Muscle of leg (tissue), 11 donors: ENCODE results near the gene GPC1. TPM values are rescaled to one million over a fixed set of nuclear protein-coding genes. Genes with fewer than 3 reads are reported as not detected.

ENCODE experiments used
- DNase-seq: peaks from one replicate; pipeline ENCODE4 v3.0.0; 2013
- H3K27ac ChIP-seq: one replicate; pipeline ENCODE4 v1.5.1; 2013; ENCODE audit warnings: mild to moderate bottlenecking, low read length, control low read depth
- H3K27me3 ChIP-seq: one replicate; pipeline ENCODE4 v1.6.1; 2013; ENCODE audit warnings: low read length; ENCODE audit not compliant: control insufficient read depth, insufficient read depth
- H3K36me3 ChIP-seq: one replicate; pipeline ENCODE4 v1.6.1; 2013; ENCODE audit warnings: low read length; ENCODE audit not compliant: control insufficient read depth, insufficient read depth
- H3K4me1 ChIP-seq: one replicate; pipeline ENCODE4 v1.6.1; 2013; ENCODE audit warnings: low read length; ENCODE audit not compliant: control insufficient read depth, insufficient read depth
- H3K4me3 ChIP-seq: one replicate; pipeline ENCODE4 v1.5.1; 2013; ENCODE audit warnings: low read length, control low read depth
- H3K9me3 ChIP-seq: replicated peaks from 2 replicates; pipeline ENCODE4 v1.6.1; 2013; ENCODE audit warnings: low read depth, low read length; ENCODE audit not compliant: control insufficient read depth
- WGBS: methylation state at CpG from one replicate; pipeline ENCODE4 v1.1.5; 2013; ENCODE audit warnings: missing lambda C conversion rate; ENCODE audit not compliant: insufficient coverage; 5-methylcytosine and 5-hydroxymethylcytosine counted together
- polyA plus RNA-seq, 8 donors: library from polyadenylated mRNA; unstranded; fragments of 120-200 nt; gene quantifications; one replicate each; pipeline versions ENCODE4 v1.2.1 to v1.2.3, GENCODE V29; 2013; ENCODE audit warnings: inconsistent platforms in 1 of 8, low replicate concordance in 1 of 8; ENCODE audit not compliant: insufficient read length in 8 of 8, insufficient read depth in 1 of 8
- total RNA-seq: library from RNA; stranded (reverse); fragments of 120-200 nt; gene quantifications from one replicate; pipeline ENCODE4 v1.2.4, GENCODE V29; 2013

The GPC1 gene
- total and polyA plus RNA-seq, 9 donors = 21.1 to 111 (median 97.7) TPM

DNA sequence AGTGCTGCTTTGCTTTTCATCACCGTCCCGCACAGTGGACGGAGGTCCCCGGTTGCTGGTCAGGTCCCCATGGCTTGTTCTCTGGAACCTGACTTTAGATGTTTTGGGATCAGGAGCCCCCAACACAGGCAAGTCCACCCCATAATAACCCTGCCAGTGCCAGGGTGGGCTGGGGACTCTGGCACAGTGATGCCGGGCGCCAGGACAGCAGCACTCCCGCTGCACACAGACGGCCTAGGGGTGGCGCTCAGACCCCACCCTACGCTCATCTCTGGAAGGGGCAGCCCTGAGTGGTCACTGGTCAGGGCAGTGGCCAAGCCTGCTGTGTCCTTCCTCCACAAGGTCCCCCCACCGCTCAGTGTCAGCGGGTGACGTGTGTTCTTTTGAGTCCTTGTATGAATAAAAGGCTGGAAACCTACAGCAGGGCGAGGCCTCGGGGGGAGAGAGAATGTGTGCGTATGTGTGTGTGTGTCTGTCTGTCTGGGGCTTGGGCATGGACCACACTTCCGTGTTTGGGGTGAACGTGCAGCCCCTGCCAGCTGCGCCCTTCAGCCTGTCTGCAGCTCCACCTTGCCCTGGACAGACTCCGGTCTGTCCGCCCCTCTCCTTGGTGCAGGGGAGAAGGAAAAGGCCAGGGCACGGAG is 32.3 kb downstream of the GPC1 start:
- Histone ChIP-seq H3K36me3 (peaks cover 41% of the 10 kb centered on the region), H3K9me3 (peaks cover 5% of the 10 kb centered on the region), H3K4me1 (peaks cover 2% of the 10 kb centered on the region), H3K27me3 (no peaks in the 10 kb centered on the region), H3K4me3 (no peak overlapping the region), H3K27ac (no peak overlapping the region)
- 76% methylated on average over 7 of the region's 22 CpGs for WGBS
- no peak for DNase-seq

DNA sequence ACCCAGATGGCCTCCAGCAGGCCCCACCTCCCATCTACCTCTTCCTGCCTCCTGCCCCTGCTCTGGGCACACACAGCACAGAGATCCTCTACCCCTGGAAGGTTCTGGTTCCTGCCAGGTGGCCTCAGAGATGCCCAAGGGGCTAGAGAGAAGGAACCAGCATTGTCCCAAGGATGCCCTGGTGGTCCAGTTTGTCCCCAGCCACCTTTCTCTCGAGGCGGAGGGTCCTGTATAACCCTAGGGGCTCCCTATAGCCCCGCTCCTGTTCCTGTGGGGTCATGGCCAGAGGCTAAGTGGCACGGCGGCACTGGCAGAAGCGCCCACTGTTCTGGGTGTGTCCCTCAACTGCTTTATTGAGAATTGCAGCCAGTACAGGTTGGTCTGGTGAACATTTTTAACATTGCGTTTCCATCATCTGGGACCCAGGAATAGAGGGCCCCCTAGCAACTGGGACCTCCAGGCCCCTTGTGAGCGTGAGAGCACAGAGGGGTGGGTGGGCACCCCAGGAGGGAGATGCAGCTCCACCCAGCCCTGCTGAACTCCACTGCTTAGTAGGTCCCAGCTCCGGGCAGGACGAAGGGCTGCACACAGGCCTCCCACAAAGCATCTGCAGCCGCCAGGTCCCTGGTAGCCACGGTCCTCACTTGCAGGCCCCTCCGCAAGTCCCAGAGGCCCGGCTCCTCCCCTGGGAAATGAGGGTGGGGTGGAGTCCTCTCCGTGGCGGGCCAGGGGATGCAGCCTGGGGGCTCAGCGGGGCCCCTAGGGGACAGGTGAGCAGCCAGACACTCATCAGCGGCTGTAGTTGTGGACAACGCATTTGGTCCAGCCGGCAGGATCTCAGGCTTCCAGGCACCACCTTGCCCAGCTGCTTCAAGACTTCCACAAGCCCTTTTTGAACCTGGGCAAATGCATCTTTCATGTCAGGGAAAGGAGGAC is 33.1 kb downstream of the GPC1 start:
- H3K4me3 ChIP-seq = no peak overlapping the region
- peaks cover 35% of the 10 kb centered on the region for H3K36me3 ChIP-seq
- peaks cover 5% of the 10 kb centered on the region for H3K9me3 ChIP-seq
- H3K27ac ChIP-seq = no peak overlapping the region
- H3K27me3 ChIP-seq = no peaks in the 10 kb centered on the region
- H3K4me1 ChIP-seq = peaks cover 2% of the 10 kb centered on the region
- no peak for DNase-seq
- WGBS = 59% methylated on average over 15 of the region's 20 CpGs

DNA sequence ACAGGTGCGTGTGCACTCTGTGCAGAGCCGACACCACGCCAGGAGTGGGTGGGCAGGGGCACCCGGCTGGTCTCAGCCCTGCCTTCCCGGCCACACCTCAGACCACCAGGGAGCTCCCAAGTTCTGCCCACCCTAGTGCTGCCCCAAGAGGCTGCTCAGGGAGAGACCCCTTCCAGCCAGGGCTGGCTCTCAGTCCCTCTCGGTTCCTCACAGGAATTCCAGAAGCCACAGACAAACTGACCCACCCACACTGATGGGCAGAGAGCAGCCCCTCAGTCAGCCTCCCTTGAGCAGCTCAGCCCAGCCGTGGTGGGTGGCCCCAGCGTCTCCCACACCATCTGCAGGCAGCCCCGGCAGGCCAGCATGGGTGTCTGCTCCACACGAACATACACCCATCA is 33.8 kb downstream of the GPC1 start:
- no peaks in the 10 kb centered on the region for H3K27me3 ChIP-seq
- H3K9me3 ChIP-seq = peaks cover 5% of the 10 kb centered on the region
- no peak overlapping the region for H3K27ac ChIP-seq
- 35% methylated on average over 8 of the region's 10 CpGs for WGBS
- peaks cover 2% of the 10 kb centered on the region for H3K4me1 ChIP-seq
- no peak for DNase-seq
- H3K36me3 ChIP-seq = peaks cover 28% of the 10 kb centered on the region
- no peak overlapping the region for H3K4me3 ChIP-seq

DNA sequence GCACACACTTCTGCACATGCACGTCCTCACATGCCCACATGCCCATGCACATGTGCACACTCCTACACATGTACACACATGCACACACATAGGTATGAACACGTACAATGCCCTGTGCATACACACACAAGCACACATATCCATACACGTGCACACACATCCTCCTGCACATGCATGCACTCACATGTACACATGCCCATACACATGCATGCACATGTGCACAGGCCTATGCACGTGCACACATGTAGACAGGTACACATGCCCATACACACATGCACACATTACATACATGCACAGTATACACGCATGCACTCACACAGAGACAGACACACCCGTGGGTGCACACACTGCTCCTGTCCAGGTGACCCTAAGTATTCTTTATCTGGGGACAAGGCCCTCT is 34.3 kb downstream of the GPC1 start:
- Histone ChIP-seq H3K4me3 (no peak overlapping the region), H3K4me1 (peaks cover 2% of the 10 kb centered on the region), H3K27me3 (no peaks in the 10 kb centered on the region), H3K27ac (no peak overlapping the region), H3K36me3 (peaks cover 23% of the 10 kb centered on the region), H3K9me3 (peaks cover 5% of the 10 kb centered on the region)
- 92% methylated on average over 6 of the region's 6 CpGs for WGBS
- DNase-seq = no peak

DNA sequence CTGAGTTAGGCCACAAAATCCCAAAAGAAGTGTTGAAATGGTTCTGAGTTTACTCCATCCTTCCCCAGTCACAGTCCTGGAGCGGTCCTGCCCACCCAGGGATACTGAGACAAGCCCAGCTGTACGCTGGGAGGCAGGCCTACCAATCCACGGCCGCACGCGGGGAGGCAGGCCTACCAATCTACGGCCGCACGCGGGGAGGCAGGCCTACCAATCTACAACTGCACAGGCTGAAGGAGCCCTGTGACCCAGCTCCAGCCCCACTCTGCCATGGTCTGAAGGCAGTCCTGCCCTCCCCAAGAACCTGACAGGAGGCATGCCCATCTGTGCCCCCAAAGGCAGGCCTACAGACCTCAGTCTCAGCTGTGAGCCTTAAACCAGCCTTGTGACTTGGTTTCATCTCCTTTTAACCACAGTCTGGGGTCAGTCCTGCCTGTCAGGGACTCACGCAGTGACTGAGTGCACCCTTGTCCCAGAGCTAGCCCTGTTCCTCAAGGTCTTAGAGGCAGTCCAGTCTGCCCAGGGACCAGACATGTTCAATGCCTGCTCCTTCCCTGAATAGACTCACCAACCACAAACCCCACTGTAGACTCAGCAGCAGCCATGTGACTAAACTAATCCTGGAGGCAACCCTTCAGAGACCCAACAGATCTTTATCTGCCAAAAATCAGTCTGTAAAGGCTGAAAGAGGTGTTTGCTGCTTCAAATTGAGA is 36.8 kb downstream of the GPC1 start:
- H3K4me3 ChIP-seq = no peak overlapping the region
- H3K27ac ChIP-seq = no peak overlapping the region
- no peaks in the 10 kb centered on the region for H3K36me3 ChIP-seq
- peaks cover 5% of the 10 kb centered on the region for H3K9me3 ChIP-seq
- peaks cover 2% of the 10 kb centered on the region for H3K4me1 ChIP-seq
- H3K27me3 ChIP-seq = no peaks in the 10 kb centered on the region
- 93% methylated on average over 9 of the region's 11 CpGs for WGBS
- DNase-seq = no peak

DNA sequence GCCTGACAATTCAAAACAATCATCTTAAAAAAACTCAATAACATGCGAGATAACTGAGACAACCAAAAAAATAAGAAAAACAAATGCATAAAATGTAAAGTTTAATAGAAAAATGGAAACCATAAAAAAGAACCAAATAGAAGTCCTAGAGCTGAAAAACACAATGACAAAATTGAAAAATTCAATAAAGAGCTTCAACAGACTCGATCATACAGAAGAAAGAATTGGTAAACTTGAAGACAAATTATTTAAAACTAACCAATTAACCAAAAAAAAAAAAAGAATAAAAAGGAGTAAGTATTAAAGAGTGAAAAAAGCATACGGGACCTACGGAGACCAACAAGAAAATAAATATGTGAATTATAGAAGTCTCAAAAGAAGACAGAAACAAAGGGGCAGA is 37.7 kb downstream of the GPC1 start:
- WGBS = 100% methylated on average over 1 of the region's 4 CpGs
- Histone ChIP-seq H3K4me1 (peaks cover 2% of the 10 kb centered on the region), H3K36me3 (no peaks in the 10 kb centered on the region), H3K27me3 (no peaks in the 10 kb centered on the region), H3K9me3 (peaks cover 5% of the 10 kb centered on the region), H3K27ac (no peak overlapping the region), H3K4me3 (no peak overlapping the region)
- no peak for DNase-seq

DNA sequence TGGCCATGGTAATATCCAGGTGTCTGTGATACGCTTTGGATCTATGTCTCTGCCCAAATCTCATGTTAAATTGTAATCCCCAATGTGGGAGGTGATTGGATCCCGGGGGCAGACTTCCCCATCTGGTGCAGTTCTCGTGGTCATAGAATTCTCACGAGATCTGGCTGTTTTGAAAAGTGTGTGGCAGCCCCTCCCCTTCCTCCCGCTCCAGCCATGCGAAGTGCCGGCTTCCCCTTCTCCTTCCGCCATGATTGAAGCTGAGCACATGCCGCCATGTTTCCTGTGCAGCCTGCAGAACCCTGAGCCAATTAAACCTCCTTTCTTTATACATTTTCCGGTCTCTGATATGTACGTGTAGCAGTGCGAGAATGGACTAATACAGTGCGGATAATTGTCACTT is 42.5 kb downstream of the GPC1 start:
- Histone ChIP-seq H3K27me3 (no peaks in the 10 kb centered on the region), H3K4me1 (no peaks in the 10 kb centered on the region)
- 60% methylated on average over 3 of the region's 13 CpGs for WGBS

DNA sequence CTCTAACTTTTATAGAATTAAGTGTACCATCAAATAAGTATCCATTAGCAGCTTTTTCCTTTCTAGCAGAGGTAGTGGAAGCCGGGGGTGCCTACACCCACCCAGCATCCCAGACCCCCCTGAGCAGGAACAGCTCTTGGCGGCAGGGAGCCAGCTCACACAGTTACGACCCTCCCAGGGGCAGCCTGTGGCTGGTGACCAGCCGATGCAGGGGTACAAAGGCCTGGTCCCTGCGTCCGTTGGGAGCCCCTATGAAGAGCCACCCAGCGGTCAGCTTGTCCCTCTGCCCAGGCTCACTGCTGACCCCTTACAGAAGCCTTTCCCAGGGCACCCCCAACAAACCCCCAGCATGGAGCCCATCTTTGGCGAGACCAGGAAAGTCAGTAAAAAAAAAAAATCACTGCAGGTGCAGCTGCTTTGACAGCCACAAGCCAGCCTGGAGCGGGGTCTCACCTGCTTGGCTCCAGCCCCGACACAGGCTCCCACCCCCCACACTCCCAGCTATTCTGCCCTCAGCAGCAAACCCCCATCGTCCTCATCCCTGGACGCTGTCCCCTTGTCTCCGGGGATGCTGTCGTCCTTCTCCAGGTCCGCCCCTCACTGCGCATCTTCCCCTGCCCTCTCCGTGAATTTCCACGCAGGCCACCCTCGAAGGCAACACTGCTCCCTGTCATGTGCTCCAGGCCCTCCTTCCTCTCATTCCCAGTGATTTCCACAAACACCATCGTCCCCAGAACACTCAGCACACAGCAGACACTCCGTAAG is 43.1 kb downstream of the GPC1 start:
- H3K36me3 ChIP-seq = no peaks in the 10 kb centered on the region
- no peaks in the 10 kb centered on the region for H3K4me1 ChIP-seq
- WGBS = 82% methylated on average over 20 of the region's 21 CpGs
- no peak overlapping the region for H3K4me3 ChIP-seq
- H3K9me3 ChIP-seq = no peaks in the 10 kb centered on the region
- no peak for DNase-seq
- H3K27ac ChIP-seq = no peak overlapping the region
- H3K27me3 ChIP-seq = no peaks in the 10 kb centered on the region

More for the DNA sequence above, 42.5 kb downstream of the GPC1 start:
- Histone ChIP-seq H3K36me3 (no peaks in the 10 kb centered on the region), H3K27ac (no peak overlapping the region), H3K4me3 (no peak overlapping the region), H3K9me3 (no peaks in the 10 kb centered on the region)
- DNase-seq = no peak

DNA sequence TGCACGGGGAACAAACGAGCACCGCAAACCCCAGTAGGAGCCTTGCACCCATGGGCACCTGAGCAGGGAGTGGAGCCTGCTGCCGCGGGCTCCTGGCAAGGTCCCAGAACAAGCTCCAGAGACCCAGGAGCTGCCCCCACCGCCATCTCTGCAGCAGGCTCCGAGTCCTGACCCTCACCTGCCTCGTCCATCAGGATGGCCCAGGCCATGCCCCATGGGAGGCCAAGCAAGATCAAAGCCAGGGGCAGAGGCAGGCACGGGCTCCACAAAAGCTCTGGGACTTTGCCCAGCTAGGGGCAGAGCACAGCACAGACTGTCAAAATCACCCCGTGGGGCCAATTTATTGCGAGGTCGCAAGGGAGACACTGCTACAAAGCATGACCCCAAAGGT is 43.6 kb downstream of the GPC1 start:
- WGBS = 70% methylated on average over 12 of the region's 12 CpGs

More for the DNA sequence above, 43.6 kb downstream of the GPC1 start:
- no peaks in the 10 kb centered on the region for H3K4me1 ChIP-seq
- no peak overlapping the region for H3K4me3 ChIP-seq
- no peaks in the 10 kb centered on the region for H3K27me3 ChIP-seq
- no peak overlapping the region for H3K27ac ChIP-seq
- H3K9me3 ChIP-seq = no peaks in the 10 kb centered on the region
- H3K36me3 ChIP-seq = no peaks in the 10 kb centered on the region
- no peak for DNase-seq
